Lung microvascular endothelial cell (primary cell): ENCODE results near the gene NDUFV1. TPM values are rescaled to one million over a fixed set of nuclear protein-coding genes. Genes with fewer than 3 reads are reported as not detected.
A peak's percentile ranks its signal among the peaks of the same experiment; 100 is the strongest.
"Not testable (repeated sequence)": the region's sequence is repeated elsewhere in the genome, so short reads cannot be mapped to it uniquely, and the experiment has no call there.

ENCODE experiments used
- DNase-seq, 2 donors: peaks; one replicate each; pipeline versions ENCODE4 v3.0.0 to v3.0.0-alpha.2; 2010; ENCODE audit warnings: low read depth in 2 of 2
- total RNA-seq: library from RNA; depleted of rRNA; stranded (reverse); fragments of >200 nt; gene quantifications from 2 replicates; pipeline ENCODE4 v1.2.1, GENCODE V29; 2014

The NDUFV1 gene
- total RNA-seq, 1 donor from 2014 or later, result 143 TPM

DNA sequence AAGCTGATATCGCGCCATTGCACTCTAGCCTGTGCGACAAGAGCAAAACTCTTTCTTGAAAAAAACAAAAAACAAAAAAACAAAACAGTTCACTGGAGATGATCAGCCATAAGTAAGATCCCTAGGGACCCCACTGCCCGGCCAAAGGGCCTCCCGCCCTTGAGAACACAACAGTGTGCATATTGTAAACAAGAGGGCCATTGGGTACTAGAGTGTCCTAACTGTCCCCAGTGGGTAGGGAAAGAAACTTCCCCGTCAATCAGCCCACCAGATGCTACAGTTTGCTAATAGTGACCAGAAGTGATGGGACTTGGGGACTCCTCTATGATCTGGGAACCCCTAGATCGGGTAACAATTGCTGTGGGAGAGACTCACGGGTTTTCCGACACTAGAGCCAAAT is 47.5 kb downstream of the NDUFV1 start:
- DNase-seq, result no peak

- peak in 1 of 2 donors; percentile 19 for DNase-seq
These were observed 49.7 kb downstream of the NDUFV1 start for GRCh38 chr11:67656278-67656922.

GRCh38 chr11:67657300-67657699 is 50.6 kb downstream of the NDUFV1 start:
- no peak for DNase-seq

- DNase-seq, result not testable (repeated sequence)
These were observed 53.0 kb downstream of the NDUFV1 start for GRCh38 chr11:67659651-67660165.

GRCh38 chr11:67660752-67661151 is 54.0 kb downstream of the NDUFV1 start:
- not testable (repeated sequence) for DNase-seq

Other genes starting within 250 kb of the NDUFV1 start
- gene CLCF1, start 233.3 kb upstream of the NDUFV1 start, total RNA-seq, result 1.2 and 1.5 TPM in 2 replicates
- gene RAD9A, start 214.9 kb upstream of the NDUFV1 start, total RNA-seq, result 3.0 and 3.5 TPM in 2 replicates
- gene PPP1CA, start 205.1 kb upstream of the NDUFV1 start, total RNA-seq, result 217 TPM in 2 replicates
- under 0.01 TPM in 1 of 2 replicates, not detected in the other for gene TBC1D10C, start 202.9 kb upstream of the NDUFV1 start, total RNA-seq
- gene CARNS1, start 191.3 kb upstream of the NDUFV1 start, total RNA-seq, result under 0.01 TPM in 2 replicates
- gene RPS6KB2, start 178.4 kb upstream of the NDUFV1 start, total RNA-seq, result 21.8 and 23.0 TPM in 2 replicates
- 0.20 TPM in 1 of 2 replicates, not detected in the other for gene PTPRCAP, start 169.3 kb upstream of the NDUFV1 start, total RNA-seq
- 91.9 and 111 TPM in 2 replicates for gene CORO1B, start 163.5 kb upstream of the NDUFV1 start, total RNA-seq
- not detected in 2 replicates for gene GPR152, start 154.2 kb upstream of the NDUFV1 start, total RNA-seq
- gene CABP4, start 151.6 kb upstream of the NDUFV1 start, total RNA-seq, result 0.60 and 1.3 TPM in 2 replicates
- gene TMEM134, start 137.7 kb upstream of the NDUFV1 start, total RNA-seq, result 14.2 and 16.1 TPM in 2 replicates
- gene AIP, start 123.9 kb upstream of the NDUFV1 start, total RNA-seq, result 67.1 and 112 TPM in 2 replicates
- gene PITPNM1, start 101.6 kb upstream of the NDUFV1 start, total RNA-seq, result 3.6 and 5.2 TPM in 2 replicates
- 13.1 and 19.2 TPM in 2 replicates for gene CDK2AP2, start 98.8 kb upstream of the NDUFV1 start, total RNA-seq
- gene CABP2, start 83.5 kb upstream of the NDUFV1 start, total RNA-seq, result not detected in 2 replicates
- gene GSTP1, start 23.1 kb upstream of the NDUFV1 start, total RNA-seq, result 638 and 947 TPM in 2 replicates
- gene NUDT8, start 23.0 kb downstream of the NDUFV1 start, total RNA-seq, result 7.1 and 7.6 TPM in 2 replicates
- not detected in 2 replicates for gene TBX10, start 32.8 kb downstream of the NDUFV1 start, total RNA-seq
- gene ACY3, start 43.8 kb downstream of the NDUFV1 start, total RNA-seq, result not detected in 2 replicates
- gene ALDH3B2, start 67.7 kb downstream of the NDUFV1 start, total RNA-seq, result not detected in 2 replicates